NCI-H226 (cell line): Measurements from ENCODE around the gene MSGN1.

Experiments used
- DNase-seq: peaks from one replicate; pipeline ENCODE4 v3.0.0-alpha.2; 2015

Gene MSGN1

DNA sequence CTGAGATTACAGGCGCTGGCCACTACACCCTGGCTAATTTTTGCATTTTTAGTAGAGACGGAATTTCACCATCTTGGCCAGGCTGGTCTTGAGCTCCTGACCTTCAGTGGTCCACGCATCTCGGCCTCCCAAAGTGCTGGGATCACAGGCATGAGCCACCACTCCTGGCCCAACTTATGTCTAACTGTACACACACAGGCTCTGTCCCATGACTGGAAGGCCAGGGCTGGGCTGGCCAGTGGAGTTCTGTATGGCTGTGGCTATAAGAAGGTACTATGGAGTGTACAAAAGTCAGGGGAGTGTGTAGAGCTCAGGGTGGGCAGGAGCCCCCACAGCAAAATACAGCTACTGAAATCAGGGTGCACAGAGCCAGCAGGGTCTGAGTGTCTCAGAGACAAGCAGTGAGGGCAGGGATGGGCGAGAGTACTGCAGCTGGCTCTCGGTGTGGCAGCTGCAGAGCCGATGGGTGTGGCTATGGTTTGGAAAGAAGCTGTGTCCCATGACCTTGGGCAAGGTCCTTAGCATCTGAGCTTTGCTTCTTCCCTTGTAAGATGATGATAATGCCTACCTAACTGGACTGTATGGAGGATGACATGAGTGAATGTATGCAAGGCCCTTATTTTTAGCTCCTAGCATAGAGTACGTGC, 10.4 kb upstream of the MSGN1 start:
- no peak for DNase-seq

DNA sequence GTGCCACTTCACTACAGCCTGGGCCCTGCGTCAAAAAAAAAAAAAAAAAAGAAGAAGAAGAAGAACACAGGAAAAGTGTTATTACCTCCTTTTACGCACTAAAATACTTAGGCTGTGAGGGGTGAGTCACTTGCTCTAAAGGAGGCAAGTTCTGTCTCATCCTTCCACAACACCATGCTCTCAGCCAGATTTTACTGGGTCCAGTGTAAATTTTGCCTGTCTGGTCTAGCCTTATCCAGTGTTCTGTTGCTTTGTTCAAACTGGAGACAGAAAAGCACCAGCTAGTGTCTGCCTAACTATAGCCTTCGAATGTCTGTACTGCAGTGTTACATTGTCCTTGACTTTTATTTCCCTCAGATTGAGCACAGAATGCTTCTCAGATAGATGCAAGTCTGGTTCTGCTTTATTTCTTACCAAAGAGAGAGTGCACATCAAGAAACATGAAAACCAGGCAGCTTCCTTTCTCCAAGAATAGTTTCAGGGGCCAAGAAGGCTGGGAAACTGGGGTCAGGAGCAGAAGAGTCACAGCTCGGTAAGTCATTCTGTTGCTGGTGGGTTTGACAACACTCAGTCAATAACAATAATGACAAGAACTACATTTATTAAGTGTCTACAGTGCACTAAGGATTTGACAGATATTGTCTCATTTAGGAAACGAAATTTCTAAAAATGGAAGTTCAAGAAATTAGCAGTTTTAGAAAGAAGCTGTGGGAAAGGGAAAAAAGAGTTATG, 3.1 kb upstream of the MSGN1 start:
- peak; percentile 16 for DNase-seq

DNA sequence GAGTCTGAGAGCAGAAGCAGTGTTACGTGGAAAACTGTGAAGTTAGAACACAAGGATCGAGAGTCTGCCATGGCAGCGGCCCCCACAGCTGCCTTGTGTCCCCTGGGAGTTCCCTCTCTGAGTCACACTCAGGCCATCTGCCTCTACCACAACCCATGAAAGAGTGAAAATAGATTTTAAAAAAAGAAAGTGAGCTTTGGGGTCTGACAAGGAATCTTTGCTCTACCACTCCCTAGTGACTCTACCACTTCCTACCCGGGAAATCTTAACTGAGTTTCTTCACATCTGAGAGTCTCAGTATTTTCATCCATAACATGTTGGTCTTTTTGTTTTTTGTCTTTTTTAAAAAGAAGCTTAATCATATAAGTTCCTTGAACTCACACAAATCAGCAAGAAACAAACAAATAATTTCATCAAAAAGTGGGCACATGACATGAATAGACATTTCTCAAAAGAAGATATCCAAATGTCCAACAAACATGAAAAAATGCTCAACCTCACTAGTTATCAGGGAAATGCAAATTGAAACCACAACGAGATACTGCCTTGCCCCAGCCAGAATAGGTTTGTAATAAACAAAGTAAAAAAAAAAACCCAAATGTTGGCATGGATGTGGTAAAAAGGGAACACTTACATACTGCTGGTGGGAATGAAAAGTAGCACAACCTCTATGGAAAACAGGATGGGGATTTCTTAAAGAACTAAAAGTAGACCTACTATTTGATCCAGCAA, 2.4 kb upstream of the MSGN1 start:
- DNase-seq, result no peak

DNA sequence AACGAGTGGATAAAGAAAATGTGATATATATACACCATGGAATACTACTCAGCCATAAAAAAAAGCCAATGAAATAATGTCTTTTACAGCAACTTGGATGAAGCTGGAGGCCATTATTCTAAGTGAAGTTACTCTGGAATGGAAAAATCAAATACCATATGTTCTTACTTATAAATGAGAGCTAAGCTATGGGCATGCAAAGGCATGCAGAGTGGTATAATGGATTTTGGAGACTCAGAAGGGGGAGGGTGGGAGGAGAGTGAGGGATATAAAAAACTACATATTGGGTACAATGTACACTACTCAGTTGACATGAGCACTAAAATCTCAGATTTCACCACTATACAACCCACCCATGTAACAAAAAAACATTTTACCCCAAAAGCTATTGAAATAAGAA, 1.7 kb upstream of the MSGN1 start:
- DNase-seq, result no peak

DNA sequence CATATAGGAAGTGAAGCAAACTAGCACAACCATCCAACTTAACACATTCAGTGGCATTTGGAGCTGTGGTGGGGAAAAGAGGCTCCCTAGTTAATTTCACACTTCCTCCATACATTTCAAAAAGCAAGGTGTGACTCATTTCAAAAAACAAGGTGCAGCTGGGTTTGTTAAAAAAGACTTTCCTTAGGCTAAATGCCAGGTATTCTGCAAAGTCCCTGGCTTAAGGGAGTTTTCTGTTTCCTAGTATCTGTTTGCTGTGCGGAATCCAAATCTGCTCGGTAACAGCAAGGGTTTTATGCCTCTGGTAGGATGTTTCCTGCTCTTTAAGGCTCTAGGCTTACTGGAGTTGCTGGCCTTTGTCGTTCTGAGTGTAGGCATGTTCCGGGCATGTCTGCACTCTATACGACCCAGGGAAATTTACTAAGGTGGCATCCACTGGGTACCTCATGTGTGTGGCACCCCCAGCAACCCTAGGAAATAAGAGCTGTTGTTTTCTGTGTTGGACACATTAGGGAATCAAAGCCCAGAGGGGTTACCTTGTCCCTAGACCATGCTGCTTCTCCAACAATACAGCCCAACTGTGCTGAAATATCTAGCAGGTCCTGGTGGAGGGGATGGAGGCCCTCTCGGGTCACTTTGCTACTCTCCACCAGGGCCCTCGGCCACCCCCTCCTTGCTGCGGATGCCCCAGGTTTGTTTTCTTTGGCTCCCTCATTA, 634 bp upstream of the MSGN1 start:
- DNase-seq, result no peak

DNA sequence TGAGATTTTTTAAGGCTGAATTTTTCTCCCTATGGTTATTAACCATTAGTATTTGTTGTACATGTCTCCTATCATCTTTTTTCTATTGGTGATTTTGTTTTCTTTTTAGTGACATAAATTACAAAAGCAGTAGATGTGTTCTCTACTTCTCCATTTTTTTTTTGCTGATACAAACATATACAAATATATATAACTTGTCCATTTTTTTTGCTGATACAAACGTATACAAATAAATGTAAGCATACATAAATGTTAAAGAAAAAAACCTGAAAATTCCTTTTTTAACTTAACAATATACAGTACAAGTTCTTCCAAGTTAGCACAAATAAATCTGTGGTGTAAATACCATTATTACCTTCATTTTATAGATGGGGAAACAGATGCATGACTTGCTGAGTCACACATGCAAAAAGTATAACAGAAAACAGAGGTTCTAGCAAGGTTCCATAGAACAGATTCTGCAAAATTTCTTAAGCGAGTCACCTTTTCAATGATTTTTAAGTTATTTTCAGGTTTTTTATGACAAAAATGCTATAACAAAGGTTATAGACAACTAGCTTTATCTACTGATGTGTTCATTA, 2.1 kb downstream of the MSGN1 start:
- DNase-seq, result no peak

DNA sequence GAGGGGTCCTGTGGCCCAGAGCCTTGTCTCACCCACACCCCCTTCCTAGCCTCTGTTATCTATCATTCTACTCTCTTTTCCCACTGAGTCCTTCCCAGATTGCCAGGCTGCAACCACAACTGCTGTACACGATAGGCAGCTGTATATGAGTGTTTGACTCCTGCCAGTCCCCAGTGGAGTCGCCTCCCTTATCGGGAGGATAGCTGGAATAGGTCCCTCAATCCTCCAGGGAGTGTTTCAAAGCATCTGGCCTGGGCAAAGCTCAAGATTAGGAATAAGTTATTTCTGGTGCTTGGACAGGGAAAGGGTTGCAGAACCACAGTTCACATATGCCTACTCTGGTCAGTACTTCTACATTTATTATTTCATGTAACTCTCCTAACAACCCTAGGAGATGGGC, 4.8 kb downstream of the MSGN1 start:
- no peak for DNase-seq

DNA sequence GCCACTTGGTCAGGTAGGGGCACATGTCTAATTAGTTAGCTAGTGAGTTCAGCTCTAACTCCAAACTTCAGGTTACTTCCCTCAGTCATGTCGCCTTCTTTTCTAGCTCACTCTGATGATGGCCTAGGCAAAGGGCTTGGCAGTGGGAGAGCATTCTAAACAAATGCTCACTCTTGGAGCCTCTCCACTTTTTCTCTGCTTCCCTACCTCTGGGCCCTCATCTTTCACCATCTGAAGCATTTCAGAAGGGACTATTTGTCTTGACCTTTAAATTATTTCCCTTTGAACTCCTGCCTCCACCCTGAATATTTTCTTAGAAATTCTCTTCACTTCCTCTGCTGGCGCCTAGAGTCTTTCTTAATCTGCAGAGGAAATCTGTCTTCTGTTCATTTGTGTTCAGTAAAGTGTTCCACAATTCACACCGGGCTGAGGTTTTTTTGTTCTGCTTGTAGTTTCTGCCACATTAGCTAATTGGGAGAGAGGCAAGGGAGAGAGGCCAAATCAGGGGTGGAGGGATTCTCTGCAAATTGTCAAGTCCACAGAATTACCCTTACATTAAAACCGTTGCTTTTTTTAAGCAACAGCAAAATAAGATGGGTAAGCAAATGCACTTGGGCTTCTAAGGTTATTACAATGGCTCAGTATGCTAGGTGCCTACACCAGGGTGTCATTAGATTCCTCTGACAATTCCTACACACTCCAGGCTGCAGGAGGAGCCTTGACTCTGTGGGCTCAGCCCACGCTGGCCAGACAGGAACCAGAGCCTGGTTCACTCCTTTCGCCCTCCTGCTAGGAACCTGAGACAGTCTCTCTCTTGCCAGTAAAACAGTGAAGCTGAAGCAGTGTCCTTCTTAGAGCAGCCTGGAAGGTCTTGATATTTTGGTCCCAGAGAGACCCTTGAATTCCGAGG, 5.5 kb downstream of the MSGN1 start:
- no peak for DNase-seq

DNA sequence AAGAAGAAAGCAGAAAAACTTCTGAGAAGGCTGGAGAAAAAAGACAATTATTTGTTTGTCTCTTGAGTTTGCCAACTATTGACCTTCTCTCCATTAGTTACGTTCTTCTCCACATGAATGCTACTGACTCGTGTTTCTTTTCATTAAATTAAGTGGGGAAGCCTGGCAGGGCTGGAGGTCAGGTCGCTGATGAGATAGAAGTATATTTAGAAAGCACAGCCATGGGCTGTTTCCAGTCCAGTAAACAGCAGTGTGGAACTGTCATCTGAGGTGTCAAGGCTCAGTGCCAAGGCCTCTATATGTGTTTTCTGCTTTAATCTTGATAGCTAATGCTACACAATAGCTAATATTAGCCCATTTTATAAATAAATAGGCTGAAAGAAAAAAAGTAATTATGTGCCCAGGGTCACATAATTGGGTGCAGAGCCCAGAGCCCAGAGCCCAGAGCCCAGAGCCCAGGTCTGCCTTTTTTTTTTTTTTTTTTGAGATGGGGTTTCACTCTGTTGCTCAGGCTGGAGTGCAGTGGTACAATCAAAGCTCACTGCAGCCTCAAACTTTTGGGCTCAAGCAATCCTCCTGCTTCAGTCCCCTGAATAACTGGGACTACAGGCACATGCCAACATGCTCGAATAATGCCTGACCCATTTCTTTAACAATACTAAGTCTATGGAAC, 6.3 kb downstream of the MSGN1 start:
- no peak for DNase-seq

DNA sequence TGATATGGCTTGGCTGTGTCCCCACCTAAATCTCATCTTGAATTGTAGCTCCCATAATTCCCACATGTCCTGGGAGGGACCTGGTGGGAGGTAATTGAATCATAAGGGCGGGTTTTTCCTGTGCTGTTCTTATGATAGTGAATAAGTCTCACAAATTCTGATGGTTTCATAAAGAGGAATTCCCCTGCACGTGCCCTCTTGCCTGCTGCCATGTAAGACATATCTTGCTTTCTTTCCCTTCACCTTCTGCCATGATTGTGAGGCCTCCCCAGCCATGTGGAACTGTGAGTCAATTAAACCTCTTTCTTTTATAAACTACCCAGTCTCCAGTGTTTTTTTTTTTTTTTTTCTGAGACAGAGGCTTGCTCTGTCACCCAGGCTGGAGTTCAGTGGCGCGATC, 7.4 kb downstream of the MSGN1 start:
- peak; percentile 37 for DNase-seq

DNA sequence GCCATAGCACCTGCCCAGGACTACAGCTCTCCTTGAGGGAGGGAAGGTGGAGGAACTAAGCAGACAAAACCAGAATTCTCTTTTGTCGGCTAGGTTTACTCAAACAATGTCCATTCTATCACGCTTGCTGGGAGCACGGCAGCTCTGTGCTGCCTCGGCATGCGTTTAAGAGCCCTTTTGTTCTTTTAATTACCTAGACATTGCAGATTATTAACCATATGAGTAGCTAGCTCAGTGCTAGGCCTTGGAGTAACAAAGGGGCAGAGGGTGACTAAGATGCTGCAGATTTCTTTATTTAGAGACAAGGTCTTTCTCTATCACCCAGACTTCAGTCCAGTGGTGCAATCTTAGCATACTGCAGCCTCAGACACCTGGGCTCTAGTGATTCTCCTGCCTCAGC, 11.1 kb downstream of the MSGN1 start:
- DNase-seq, result no peak

DNA sequence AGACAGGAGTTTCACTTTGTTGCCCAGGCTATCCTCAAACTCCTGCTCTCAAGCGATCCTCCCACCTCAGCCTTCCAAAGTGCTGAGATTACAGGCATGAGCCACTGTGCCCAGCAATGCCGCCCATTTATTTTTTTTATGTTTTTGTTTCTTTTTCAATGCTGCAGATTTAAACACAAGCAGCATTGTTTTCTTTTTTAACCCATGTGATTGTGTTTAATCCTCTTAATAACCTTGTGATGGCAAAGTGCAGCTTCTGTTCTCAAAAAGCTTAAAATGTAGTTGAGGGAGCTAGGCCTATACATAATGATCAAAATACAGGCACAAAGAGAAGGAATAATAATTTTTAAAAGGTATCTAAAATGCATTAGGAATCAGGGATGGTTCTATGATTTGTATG, 11.5 kb downstream of the MSGN1 start:
- DNase-seq, result no peak

DNA sequence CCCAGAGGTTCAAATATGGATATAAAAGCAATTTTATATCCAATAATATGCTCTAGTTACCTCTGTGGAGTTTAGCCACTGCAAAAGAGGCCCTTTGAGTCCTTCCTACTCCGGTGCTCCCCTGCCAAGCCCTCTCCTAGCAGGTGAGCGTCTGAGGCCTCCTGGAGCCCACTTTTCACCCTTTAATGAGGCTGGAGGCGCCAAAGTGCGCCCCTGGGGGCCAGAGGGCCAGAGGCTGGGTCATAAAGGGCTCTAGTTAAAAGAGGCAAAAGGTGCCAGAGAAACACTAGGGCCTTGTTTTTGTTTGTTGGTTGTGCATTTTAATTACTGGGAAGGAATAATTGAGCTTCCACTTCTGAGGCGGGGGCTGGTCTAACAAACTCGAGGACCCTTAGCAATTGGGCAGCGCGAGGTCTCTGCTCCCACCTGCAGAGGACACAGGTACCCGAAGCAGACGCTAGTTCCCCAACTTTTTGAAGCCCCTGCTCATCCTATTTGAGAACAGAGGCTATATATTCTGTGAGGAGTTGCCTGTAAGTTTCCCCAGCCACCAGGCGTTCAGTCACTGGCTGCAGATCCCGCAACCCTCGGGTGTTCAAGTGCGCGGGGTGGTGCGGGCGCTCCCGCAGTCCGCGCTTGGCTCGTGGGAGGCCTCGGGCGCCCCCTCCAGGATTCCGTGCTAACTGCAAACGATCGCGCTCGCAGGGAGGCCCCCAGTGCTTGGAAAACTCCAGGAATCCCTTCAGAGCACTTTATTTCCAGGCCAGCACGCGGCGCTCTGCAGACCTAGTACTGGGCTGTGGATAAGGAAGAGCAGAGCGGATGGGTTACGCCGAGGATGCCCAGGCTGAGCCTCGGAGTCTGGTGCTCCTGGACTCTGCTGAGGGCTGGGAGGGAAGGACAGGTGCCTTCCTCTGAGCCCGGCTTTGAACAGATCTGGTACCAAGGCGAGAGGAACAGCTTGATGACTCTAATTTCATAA, 14.1 kb downstream of the MSGN1 start:
- DNase-seq, result peak; percentile 71

DNA sequence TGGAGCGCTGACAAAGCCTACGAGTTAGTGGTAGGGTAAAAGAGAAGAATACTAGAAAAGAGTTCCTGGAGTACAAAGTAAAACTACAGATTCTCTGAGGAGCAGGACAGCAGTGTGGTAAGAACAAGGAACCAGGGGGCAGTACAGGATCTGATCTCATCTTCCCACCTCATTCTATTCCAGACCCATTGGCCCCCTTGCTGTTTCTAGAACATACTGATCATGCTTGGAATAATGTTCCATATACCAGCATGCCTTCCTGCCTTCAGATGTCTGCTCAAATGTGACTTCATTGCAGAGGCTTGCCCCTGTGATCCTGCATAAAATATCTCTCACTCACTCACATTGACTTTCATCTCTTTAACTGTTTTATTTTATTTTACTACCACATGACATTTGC, 19.3 kb downstream of the MSGN1 start:
- no peak for DNase-seq

DNA sequence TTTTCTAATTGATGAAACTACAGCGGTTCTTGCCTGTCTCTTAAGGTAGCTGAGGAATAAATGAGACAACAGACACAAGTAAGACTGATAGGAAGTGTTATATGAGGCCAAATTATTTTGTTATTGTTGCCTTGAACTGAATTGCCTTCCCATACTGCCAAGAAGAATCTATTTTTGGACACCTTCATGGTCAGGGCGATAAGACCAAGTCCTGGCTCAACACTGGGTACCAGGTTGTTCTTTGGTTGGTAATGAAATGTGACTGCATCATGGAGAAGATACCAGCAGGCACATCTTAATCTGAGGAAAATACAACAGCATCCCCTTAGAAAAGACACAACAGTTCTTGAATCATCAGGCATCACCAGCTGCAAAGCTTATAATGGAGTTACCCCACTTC, 23.7 kb downstream of the MSGN1 start:
- DNase-seq, result no peak

DNA sequence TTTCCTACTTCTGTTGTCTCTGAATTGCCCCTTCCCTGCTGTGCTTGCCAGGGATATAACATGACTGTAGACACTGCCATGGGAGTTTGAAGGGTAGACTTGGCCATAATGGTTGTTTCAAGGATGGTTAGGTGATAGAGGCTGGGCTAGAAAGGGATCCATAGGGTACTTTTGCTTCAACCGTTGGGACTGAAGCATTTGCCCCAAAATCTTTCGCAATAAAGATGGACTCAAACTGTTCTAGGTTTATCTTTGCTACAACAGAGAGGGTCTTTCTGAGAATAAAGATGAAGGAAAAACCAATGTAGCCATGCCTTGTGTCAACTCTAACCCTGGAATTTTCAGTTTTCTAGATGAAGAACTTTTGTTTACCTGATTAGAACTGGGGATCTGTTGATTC, 27.2 kb downstream of the MSGN1 start:
- no peak for DNase-seq

DNA sequence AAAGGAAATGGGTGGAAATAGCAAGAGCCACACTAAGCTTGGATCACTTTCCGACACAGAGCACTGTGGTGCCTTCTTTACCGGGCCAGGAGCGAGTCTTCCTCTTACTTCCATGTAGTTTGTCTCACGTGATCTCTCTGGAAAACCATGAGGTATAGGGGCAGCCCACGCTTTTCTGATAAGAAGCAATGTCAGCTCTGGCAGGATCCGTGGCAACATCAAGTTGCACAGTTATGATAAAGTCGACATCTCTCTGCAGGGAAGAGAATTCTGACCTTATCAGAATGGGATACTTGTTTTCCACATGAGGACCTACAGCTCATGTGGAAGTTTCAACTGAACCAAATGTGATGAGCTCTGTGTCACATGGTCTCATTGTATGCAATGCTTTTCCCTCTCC, 29.5 kb downstream of the MSGN1 start:
- no peak for DNase-seq

DNA sequence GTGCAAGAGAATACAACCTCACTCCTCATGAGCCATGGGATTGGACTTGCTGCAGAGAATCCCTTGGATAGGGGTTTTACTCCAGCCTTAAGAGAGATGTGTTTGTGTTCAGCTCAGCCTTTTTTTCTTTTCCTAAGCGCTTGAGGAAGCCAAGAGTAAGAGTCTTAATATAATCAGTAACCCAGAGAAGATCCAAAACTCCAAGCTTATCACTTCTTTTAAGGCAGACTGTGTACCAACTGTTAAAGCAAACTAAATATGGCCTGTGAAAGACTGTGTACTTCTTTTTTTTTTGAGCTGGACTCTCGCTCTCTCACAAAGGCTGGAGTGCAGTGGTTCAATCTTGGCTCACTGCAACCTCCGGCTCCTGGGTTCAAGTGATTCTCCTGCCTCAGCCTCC, 30.4 kb downstream of the MSGN1 start:
- DNase-seq, result no peak

DNA sequence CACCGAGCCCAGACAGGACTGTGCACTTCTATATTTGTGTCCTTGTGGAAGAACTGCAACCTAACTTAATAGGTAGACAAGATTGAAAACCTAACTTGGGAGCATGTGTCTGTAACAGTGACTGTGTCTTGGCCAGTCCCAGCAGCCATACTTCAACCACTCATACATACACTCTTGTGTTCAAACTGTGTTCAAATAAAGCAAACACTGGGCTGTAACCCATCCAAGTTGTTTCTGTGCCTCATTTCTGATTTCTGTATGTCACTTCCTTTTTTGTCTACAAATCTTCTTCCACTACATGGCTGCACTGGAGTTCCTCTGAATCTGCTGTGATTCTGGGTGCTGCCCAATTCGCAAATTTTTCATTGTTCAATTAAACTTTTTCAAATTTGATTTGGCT, 31.0 kb downstream of the MSGN1 start:
- no peak for DNase-seq

DNA sequence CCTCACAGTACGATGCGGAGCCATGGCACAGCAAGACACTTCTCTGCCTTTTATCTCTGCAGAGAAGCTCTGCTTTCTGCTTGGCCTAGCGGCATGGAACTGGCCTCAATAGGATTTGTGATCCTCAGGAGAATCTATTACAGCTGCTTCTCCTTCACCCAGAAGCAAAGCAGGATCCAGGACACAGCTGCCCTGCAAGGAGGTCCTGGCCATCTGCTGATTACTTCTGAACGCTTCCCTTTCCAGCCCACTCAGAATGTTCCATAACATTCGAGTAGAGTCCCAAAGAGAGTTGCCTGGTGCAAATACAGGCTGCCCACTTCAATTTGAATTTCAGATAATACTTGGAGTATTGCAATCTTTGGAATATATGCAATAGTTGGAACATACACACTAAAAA, 33.0 kb downstream of the MSGN1 start:
- no peak for DNase-seq
